NCI-H2196 (cell line): Measurements from ENCODE around the gene PTPRM.

Source experiments
- DNase-seq: peaks from one replicate; lab custom pipeline; 2025; ENCODE audit not compliant: unreplicated experiment; lab: John Stamatoyannopoulos, UW

Gene PTPRM

GRCh38 chr18:8142131-8142711 is 575.1 kb downstream of the PTPRM start:
- DNase-seq = no peak

DNA sequence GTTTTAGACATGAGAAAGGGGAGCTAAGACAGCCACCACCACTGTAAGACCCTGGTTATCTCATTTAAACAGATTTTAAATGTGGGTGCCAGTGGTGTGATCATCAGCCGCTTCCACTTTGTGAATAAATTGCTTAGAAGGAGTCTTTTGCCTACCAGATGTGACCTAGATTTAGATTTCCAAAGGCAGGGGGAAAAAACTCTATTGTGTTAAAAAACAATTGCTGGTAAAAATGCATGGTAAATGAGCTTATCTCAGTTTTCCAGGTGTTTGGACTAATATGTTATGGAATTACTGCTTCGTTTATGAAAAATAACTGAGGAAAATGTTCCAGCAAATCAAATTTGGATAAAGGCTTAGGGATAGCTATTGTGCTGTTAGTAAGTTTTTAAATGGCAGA is 575.8 kb downstream of the PTPRM start:
- no peak for DNase-seq

GRCh38 chr18:8151181-8151580 is 584.1 kb downstream of the PTPRM start:
- no peak for DNase-seq

DNA sequence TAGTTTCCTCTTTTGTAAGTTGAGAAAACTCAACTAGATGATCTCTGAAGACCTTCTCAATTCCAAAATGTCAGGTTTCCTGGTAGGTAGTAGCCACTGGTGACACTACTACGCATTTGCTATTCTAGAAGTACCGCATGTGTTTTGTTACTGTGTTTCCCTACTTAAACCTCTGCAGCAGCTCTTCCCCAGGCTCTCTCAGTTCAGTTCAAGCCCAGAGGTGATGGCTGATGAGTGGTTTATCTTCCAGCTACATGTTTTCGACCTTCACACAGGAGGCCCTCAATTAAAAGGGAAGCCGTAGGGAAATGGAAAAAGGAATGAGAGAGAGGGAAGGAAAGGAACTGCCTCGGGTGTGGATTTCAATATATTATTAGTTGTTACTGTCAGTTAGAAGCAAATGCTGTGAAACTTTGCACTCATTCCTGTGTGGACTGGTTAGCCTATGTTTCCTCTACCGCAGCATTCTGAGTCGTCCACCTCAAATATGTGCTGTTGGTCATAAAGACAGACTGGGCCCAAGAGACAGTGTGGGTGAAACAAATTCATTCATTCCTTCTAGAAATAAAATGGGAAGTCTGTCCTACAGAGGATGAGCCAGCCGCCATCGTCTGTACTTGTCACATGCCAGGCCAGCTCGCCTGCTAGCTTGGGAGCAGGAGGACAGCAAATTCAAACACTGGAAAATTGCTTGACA is 586.9 kb downstream of the PTPRM start:
- no peak for DNase-seq

DNA sequence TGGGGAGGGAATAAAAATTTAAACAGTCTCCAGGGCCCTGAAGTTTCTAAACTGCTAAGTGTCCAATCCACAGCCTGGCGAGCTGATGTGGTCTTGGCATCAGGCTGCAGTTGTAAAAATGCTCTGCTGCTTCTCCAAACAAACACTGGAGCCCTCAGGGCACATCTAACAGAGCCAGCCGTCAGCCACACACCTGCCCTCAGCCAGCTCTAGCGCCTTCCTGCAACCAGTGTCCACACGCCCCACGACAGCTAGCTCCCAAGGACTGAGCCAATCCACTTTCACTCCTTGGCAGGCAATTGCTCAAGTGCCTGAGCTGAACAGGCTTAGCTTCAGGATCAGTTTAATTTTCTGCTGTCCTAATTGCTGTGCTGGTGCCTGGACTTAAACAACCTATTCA is 595.7 kb downstream of the PTPRM start:
- DNase-seq = peak; percentile 85

GRCh38 chr18:8163286-8163959 is 596.3 kb downstream of the PTPRM start:
- no peak for DNase-seq

DNA sequence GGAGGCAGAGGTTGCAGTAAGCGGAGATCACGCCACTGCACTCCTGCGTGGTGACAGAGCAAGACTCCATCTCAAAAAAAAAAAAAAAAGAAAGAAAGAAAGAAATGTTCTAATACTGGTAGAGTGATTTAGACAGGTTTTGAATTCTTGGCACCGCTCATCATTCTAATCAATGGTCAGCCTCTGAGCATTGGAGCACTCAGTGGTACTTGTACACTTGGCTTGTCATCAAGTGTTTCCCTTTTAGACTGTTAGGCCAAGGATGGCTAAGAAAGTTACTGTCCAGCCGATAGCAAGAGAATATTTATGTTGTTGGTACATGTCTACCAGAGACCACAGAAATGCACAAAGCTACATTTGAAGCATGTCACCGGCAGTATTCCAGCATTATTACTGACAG is 598.0 kb downstream of the PTPRM start:
- DNase-seq = no peak

- no peak for DNase-seq
These were observed 599.9 kb downstream of the PTPRM start for GRCh38 chr18:8167026-8167425.

GRCh38 chr18:8167673-8168072 is 600.6 kb downstream of the PTPRM start:
- DNase-seq = no peak

DNA sequence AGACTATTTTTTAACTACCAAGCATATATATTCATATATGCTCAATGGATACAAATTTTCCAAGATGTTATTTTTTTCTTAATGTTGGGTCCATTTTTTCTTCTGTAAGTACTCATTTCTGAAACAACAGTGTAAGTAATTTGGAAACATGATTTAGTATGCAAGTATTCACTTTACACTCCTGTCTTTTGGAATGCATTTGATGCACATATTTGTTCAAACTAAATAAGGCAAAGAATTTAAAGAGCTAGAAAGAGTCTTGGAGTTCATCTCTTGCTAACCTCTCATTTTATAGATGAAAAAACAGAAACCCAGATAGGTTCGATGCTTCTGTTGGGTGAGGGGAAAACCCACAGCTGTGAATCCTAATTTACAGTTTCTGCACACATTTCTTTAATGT is 602.6 kb downstream of the PTPRM start:
- DNase-seq = no peak

DNA sequence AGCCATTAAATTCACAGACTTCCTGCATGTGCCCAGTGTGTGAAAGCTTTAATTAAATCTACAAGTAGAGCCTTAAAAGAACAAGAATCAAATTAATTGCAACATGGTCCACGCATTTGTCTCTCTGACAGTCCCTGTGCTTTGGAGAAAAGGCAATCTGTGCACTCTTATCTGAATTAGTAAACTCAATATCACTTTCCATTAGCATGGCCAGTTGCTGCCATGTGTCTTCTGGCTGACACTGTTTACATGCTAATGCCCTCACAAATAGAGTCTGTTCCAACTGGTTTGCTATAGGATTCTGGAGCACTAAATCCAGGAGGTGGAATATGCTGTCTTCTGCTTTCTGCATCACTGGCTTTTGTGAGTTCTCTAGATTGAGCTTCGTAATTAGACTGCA is 607.7 kb downstream of the PTPRM start:
- no peak for DNase-seq

GRCh38 chr18:8175501-8176061 is 608.5 kb downstream of the PTPRM start:
- DNase-seq = no peak

DNA sequence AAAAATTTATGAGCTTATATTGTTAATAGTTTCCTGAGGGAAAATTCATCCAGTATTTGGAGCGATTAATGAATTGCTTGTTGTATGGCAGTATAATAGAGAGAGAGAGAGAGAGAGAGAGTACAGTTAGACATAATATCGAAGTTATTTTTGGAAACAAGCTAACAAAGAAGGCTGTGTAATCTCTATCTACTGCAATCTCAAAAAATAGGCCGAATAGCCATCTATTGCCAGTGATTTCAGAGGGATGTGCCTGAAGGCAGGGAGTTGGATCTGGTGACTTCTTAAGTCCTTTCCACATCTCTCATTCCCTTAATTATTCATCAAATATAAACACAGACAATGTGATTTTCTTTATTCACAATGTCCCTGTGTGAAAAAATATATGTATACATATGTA is 609.0 kb downstream of the PTPRM start:
- no peak for DNase-seq

DNA sequence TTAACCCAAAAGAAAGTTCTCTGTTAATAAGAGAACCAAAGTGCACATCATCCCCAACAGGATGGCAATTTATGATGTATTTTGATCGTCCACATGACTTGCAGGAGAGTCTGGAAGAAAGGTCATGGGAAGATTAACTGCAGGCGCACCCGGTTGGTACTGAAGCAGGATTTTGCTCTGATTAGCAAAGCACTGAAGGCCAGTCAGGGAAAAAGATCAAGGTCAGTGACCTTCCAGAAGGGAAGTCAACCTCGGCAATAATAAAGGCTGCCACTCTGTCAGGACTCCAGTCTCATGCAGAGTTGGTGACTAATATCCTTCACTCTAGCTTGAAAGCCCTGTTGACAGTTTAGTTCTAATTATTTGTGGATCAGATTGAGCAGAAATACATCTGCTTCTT is 609.4 kb downstream of the PTPRM start:
- DNase-seq = no peak

- DNase-seq = peak; percentile 53
These were observed 610.4 kb downstream of the PTPRM start for GRCh38 chr18:8177330-8178016.

- no peak for DNase-seq
These were observed 619.3 kb downstream of the PTPRM start for GRCh38 chr18:8186413-8186812.

DNA sequence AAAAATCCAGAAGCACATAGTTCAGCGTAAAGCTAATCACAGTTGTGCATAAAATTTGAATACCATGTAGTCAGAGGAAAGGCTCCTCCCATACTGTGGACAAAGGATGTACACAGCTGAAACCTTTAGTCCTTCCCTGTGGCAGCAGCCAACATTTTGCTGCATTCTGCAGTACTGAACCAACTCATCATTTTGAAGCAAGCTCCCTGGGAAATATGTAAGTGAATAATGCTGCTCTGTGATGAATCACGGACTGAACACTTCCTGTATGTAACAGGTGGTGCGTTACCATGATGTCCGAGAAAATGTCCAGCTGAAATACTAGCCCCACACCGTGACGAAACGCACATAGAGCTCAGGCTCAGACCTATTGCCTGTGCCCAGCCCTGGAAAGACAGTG is 621.1 kb downstream of the PTPRM start:
- no peak for DNase-seq

GRCh38 chr18:8190980-8191379 is 623.9 kb downstream of the PTPRM start:
- no peak for DNase-seq

- no peak for DNase-seq
These were observed 627.3 kb downstream of the PTPRM start for GRCh38 chr18:8194431-8194830.

DNA sequence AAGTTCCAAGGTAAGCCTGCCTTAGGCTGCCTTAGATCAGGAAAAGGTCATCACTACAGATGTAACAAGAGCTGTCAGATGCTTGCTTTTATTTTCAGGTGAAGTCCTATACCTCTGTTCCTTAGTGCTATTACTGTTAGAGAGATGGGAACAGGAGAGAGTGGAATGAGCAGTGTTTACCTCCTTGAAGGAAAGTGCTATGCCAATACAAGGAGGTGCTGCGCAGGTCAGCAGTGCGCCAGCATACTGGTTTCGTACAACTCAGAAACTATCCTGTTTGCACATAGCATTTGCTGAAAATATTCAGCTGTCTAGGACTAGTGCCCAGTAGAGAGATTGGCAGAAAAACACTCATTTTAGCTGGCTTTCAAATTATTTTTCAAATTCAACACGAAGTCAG is 629.1 kb downstream of the PTPRM start:
- DNase-seq = no peak

DNA sequence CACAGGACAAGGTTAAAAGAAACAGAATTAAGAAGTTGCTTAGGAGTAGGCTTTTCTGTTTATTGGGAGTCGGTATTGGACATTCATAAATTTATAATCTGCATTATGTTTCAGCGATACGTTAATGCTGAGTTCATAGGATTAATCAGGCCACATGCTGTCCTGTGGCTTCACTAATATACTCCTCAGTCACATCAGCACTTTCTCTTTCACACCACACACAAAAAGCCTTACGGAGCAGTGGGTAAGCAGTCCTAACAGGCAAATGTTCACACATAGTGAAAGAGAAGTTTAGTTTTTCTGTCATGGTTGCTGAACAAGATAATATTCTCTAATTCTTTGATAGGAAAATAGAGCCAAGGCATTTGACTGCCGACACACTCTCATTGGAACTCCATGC is 630.4 kb downstream of the PTPRM start:
- DNase-seq = no peak

DNA sequence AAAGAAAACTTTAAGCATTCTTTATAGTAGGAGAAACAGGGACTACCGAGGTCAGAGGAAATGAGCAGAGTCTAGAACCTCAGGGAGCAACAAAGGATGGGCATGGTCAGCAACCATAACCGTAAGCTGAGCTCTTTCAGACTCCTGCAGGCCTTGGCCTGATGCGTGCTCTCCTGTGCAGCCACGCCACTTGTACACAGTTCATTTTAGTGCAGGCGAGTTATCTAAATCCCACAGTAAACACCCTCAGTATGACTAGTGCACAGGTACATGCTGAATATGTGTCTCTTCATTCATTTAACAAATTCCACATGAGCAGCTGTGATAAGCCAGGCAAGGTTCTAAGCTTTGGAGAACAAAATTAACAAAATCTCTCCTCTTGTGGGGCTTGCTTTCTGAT is 640.9 kb downstream of the PTPRM start:
- no peak for DNase-seq
